Heart left ventricle (tissue), 13 donors: ENCODE results near the gene ARIH2.

Source experiments
- POLR2A ChIP-seq, 2 donors: fragments of 450-650 bp; IDR thresholded peaks; one replicate each; pipeline ENCODE4 v1.6.1; 2017; ENCODE audit warnings: antibody characterized with exemption in 2 of 2, mild to moderate bottlenecking in 2 of 2, moderate library complexity in 2 of 2
- TF ChIP-seq, protein P1 (sequence below), 12 donors: fragments of 200-600 bp; sonication (generic) in 4 of 12; IDR thresholded peaks; one replicate each; pipeline versions ENCODE4 v1.5.0 to v1.8.0; 2018 to 2022; ENCODE audit warnings: antibody characterized with exemption in 12 of 12, mild to moderate bottlenecking in 5 of 12
- donor health status: ischemic (EF 13 %, LVEDD 7.1; RV severe dilation, severe dysfunction).
- donor health status: DM: no; HTN: yes; CAD: no.
- donor health status: DM: no; HTN: no; CAD: no.
- donor health status: ischemic (EF 25% LVEDD 6.9; RV normal size, moderate dysfunction).
- donor health status: ischemic (EF 25% LVEDD 5.7; RV mildly dilated, moderate dysfunction).
- donor health status: ischemic (EF 35%, LVEDD 5.7; RV mildly dilated, moderate dysfunction).
- donor health status: nonischemic (EF 11% LVEDD 7.7; RV severe dilation, severe dysfunction).
- donor health status: DM: yes; HTN: yes; CAD: no.
- donor health status: PGD.
- donor health status: ischemic (EF 29% LVEDD 5.4; RV normal size, mild dysfunction).
- donor health status: nonischemic (EF 23%, LVEDD 6.1; RV moderate dilation, normal function).

DNA sequence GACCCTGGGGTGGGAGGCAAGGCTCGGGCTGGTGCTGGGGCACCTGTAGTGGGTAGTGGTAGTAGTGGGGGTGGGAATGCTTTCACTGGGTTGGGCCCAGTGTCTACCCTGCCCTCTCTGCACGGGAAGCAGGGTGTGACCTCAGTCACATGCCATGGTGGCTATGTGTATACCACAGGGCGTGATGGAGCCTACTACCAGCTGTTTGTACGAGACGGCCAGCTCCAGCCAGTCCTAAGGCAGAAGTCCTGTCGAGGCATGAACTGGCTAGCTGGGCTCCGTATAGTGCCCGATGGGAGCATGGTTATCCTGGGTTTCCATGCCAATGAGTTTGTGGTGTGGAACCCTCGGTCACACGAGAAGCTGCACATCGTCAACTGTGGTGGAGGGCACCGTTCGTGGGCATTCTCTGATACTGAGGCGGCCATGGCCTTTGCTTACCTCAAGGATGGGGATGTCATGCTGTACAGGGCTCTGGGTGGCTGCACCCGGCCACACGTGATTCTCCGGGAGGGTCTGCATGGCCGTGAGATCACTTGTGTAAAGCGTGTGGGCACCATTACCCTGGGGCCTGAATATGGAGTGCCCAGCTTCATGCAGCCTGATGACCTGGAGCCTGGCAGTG, 94.6 kb downstream of the ARIH2 start:
- TF ChIP-seq, protein P1, sequence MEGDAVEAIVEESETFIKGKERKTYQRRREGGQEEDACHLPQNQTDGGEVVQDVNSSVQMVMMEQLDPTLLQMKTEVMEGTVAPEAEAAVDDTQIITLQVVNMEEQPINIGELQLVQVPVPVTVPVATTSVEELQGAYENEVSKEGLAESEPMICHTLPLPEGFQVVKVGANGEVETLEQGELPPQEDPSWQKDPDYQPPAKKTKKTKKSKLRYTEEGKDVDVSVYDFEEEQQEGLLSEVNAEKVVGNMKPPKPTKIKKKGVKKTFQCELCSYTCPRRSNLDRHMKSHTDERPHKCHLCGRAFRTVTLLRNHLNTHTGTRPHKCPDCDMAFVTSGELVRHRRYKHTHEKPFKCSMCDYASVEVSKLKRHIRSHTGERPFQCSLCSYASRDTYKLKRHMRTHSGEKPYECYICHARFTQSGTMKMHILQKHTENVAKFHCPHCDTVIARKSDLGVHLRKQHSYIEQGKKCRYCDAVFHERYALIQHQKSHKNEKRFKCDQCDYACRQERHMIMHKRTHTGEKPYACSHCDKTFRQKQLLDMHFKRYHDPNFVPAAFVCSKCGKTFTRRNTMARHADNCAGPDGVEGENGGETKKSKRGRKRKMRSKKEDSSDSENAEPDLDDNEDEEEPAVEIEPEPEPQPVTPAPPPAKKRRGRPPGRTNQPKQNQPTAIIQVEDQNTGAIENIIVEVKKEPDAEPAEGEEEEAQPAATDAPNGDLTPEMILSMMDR (IDR thresholded peaks at IDR 0.05) = no peak
- TF ChIP-seq POLR2A (IDR thresholded peaks at IDR 0.05) = no peak
